GM23248 (cell line): ENCODE data around the gene FOXL3. TPM values are rescaled to one million over a fixed set of nuclear protein-coding genes. Genes with fewer than 3 reads are reported as not detected.

Experiments
- DNase-seq: peaks from one replicate; pipeline ENCODE4 v3.0.0-alpha.2; 2015
- H2AFZ ChIP-seq: fragments of 200-600 bp; sonication (generic); 2 replicates; pipeline ENCODE4 v1.6.1; 2016; ENCODE audit warnings: antibody characterized with exemption
- H3F3A ChIP-seq: fragments of 200-600 bp; sonication (generic); 2 replicates; pipeline ENCODE4 v1.6.1; 2016; ENCODE audit warnings: mild to moderate bottlenecking, antibody characterized with exemption, mixed run types; ENCODE audit not compliant: insufficient read depth
- H3K27ac ChIP-seq: fragments of 200-600 bp; sonication (generic); 2 replicates; pipeline ENCODE4 v1.5.1; 2016; ENCODE audit warnings: mild to moderate bottlenecking
- H3K27me3 ChIP-seq: fragments of 200-600 bp; sonication (generic); replicated peaks from 2 replicates; pipeline ENCODE4 v1.6.1; 2016; ENCODE audit warnings: mild to moderate bottlenecking; ENCODE audit not compliant: insufficient read depth
- H3K36me3 ChIP-seq: fragments of 200-600 bp; sonication (generic); 2 replicates; pipeline ENCODE4 v1.6.1; 2016; ENCODE audit warnings: low read depth, mild to moderate bottlenecking
- H3K4me1 ChIP-seq: fragments of 200-600 bp; sonication (generic); 2 replicates; pipeline ENCODE4 v1.6.1; 2016; ENCODE audit warnings: mild to moderate bottlenecking; ENCODE audit not compliant: insufficient read depth
- H3K4me2 ChIP-seq: fragments of 200-600 bp; sonication (generic); one replicate; pipeline ENCODE4 v1.6.1; 2016; ENCODE audit warnings: mild to moderate bottlenecking; ENCODE audit not compliant: unreplicated experiment
- H3K4me3 ChIP-seq: fragments of 200-600 bp; sonication (generic); 2 replicates; pipeline ENCODE4 v1.5.1; 2016; ENCODE audit warnings: mild to moderate bottlenecking
- H3K79me2 ChIP-seq: fragments of 200-600 bp; sonication (generic); 2 replicates; pipeline ENCODE4 v1.6.1; 2016; ENCODE audit warnings: mild to moderate bottlenecking; ENCODE audit not compliant: insufficient read depth
- H3K9ac ChIP-seq: fragments of 200-600 bp; sonication (generic); 2 replicates; pipeline ENCODE4 v1.6.1; 2016; ENCODE audit warnings: mild to moderate bottlenecking
- H3K9me2 ChIP-seq: fragments of 200-600 bp; sonication (generic); 2 replicates; pipeline ENCODE4 v1.6.1; 2016; ENCODE audit warnings: mixed run types, mild to moderate bottlenecking, moderate library complexity; ENCODE audit not compliant: insufficient read depth
- H3K9me3 ChIP-seq: fragments of 200-600 bp; sonication (generic); one replicate; pipeline ENCODE4 v1.6.1; 2017; ENCODE audit warnings: low read depth
- H4K20me1 ChIP-seq: fragments of 200-600 bp; sonication (generic); 2 replicates; pipeline ENCODE4 v1.6.0; 2016; ENCODE audit not compliant: insufficient read depth
- EZH2 ChIP-seq: fragments of 200-600 bp; sonication (generic); IDR thresholded peaks from 2 replicates; pipeline ENCODE4 v1.6.1; 2018; ENCODE audit warnings: antibody characterized with exemption, mild to moderate bottlenecking; ENCODE audit not compliant: insufficient read depth, poor library complexity, severe bottlenecking
- EZH2phosphoT487 ChIP-seq: fragments of 200-600 bp; sonication (generic); IDR thresholded peaks from 2 replicates; pipeline ENCODE4 v1.6.1; 2018; ENCODE audit warnings: antibody characterized with exemption, moderate library complexity, mild to moderate bottlenecking, low read depth; ENCODE audit not compliant: insufficient read depth
- WGBS, 2 experiments: methylation state at CpG; one replicate each; pipeline ENCODE4 v1.1.6; 2015 to 2017; ENCODE audit warnings: low lambda C conversion rate in 2 of 2, low coverage in 1 of 2; ENCODE audit errors: missing lambda C conversion rate in 2 of 2; 5-methylcytosine and 5-hydroxymethylcytosine counted together
- in situ Hi-C: fragments of 300-500 bp; cut with MboI; formaldehyde crosslinking; loops from 2 replicates; pipeline ENCODE4 v1.15.0; 2020
- polyA plus RNA-seq: library from polyadenylated mRNA; unstranded; fragments of >200 nt; fragmentation: Nextera tagmentation; extraction: Ambion mirVana; gene quantifications from 2 replicates; pipeline ENCODE4 v1.2.1, GENCODE V29; 2016
- total RNA-seq: library from RNA; depleted of rRNA; stranded (reverse); fragments of >200 nt; shearing (Covaris generic); gene quantifications from 2 replicates; pipeline ENCODE4 v1.2.3, GENCODE V29; 2014; rRNA removed

FOXL3 gene
- total and polyA plus RNA-seq, 2 experiments from 2014 or later: not detected

DNA sequence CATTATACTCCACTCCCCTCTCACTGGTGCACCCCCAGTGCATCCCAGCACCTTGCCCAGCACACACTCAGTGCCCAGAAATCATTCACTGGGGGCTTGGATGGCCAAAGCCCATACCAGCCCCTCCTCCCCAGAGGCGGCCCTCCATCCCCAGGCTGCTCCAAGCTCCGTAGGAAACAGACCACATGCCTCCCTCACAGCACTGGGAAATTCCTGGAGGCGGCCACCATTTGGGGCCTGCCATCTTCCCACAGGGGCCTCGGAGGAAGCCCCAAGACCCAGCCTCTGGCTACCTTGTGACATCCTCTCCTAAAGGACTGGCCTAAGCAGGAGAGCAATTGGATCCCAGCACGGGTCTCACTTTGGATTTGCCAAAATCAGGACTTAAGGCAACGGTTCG lies 49.7 kb downstream of the FOXL3 start:
- no peak overlapping the region for H3K4me3 ChIP-seq
- no peaks in the 10 kb centered on the region for H3K36me3 ChIP-seq
- no peak overlapping the region for H3K9ac ChIP-seq
- H3F3A ChIP-seq: peaks cover 3% of the 10 kb centered on the region; the same call in 1 of the 2 replicates
- no peak overlapping the region for H2AFZ ChIP-seq
- no peak overlapping the region for H3K4me2 ChIP-seq
- TF ChIP-seq EZH2 (no peak), EZH2phosphoT487 (no peak)
- in situ Hi-C loops: no loop called here
- no peaks in the 10 kb centered on the region for H4K20me1 ChIP-seq
- H3K27me3 ChIP-seq: peaks cover 18% of the 10 kb centered on the region; the same call in 1 of the 2 replicates
- H3K9me3 ChIP-seq: no peaks in the 10 kb centered on the region
- DNase-seq: no peak
- H3K27ac ChIP-seq: no peak overlapping the region
- H3K79me2 ChIP-seq: no peaks in the 10 kb centered on the region
- H3K9me2 ChIP-seq: no peaks in the 10 kb centered on the region
- 55 to 59% methylated on average over 7 of the region's 7 CpGs for WGBS, 2 experiments
- no peaks in the 10 kb centered on the region for H3K4me1 ChIP-seq

DNA sequence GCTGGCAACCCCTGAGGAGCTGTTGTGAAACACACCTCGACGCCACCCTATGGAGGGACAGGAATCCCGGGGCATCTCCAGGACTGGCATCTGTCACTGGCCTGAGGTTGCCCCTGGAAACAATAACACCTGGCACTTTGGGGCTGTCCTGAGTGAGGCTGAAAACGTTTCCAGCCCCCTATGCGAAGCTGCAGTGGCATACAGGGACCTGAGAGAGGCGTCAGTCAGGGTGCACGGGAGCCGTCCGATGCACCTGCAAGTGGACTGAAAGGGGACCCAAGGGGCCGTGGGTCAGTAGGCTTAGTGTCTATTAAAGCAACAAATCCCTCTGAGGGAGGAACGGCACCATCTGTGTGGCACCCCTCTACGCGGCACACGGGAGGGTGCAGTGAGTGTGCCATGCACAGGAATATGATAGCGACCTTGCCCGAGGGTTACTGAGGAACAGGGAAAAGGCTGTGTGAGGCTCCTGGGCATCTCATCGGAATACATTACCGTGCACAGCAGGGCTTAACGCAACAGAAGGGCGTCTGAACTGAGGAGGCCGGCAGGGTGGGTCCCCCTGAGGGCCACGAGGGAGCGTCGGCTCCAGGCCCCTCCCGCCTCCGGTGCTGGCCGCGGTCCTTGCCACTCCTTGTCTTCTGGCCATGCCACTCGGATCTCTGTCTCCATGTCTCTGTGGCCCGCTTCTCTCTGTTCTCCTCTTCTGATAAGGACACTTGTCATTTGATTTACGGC lies 50.4 kb downstream of the FOXL3 start:
- no peaks in the 10 kb centered on the region for H3F3A ChIP-seq
- H3K4me2 ChIP-seq: no peak overlapping the region
- H3K4me1 ChIP-seq: no peaks in the 10 kb centered on the region

More for the DNA sequence above, 50.4 kb downstream of the FOXL3 start:
- 40 to 48% methylated on average over 30 to 31 of the region's 31 CpGs for WGBS, 2 experiments
- no peak overlapping the region for H2AFZ ChIP-seq
- H3K9ac ChIP-seq: no peak overlapping the region
- no peaks in the 10 kb centered on the region for H3K9me2 ChIP-seq
- no peak overlapping the region for H3K4me3 ChIP-seq
- no peaks in the 10 kb centered on the region for H4K20me1 ChIP-seq
- in situ Hi-C loops: no loop called here
- TF ChIP-seq EZH2 (no peak), EZH2phosphoT487 (no peak)
- no peak overlapping the region for H3K27ac ChIP-seq
- no peaks in the 10 kb centered on the region for H3K79me2 ChIP-seq
- H3K9me3 ChIP-seq: no peaks in the 10 kb centered on the region
- H3K27me3 ChIP-seq: peaks cover 18% of the 10 kb centered on the region; the same call in 1 of the 2 replicates
- DNase-seq: no peak
- H3K36me3 ChIP-seq: no peaks in the 10 kb centered on the region

Other genes starting within 250 kb of the FOXL3 start
- 63.8 and 64.1 TPM in 2 replicates for gene FAM20C, start 97.6 kb upstream of the FOXL3 start, total RNA-seq
- gene FAM20C, start 97.6 kb upstream of the FOXL3 start, polyA plus RNA-seq: 13.5 and 13.8 TPM in 2 replicates
- 8.4 and 9.4 TPM in 2 replicates for gene PDGFA, start 229.7 kb downstream of the FOXL3 start, total RNA-seq
- gene PDGFA, start 229.7 kb downstream of the FOXL3 start, polyA plus RNA-seq: 4.7 and 5.1 TPM in 2 replicates